GM18508 (cell line): ENCODE measurements around the gene SPTA1.
"Not testable (repeated sequence)": the region's sequence is repeated elsewhere in the genome, so short reads cannot be mapped to it uniquely, and the experiment has no call there.

Experiments
- ATAC-seq: cut with Tn5 transposase; IDR thresholded peaks from one replicate; pipeline ENCODE4 v1.9.1; 2021; ENCODE audit warnings: moderate number of reproducible peaks; ENCODE audit not compliant: insufficient read depth, unreplicated experiment

Gene SPTA1

GRCh38 chr1:158688343-158688742 lies 1.8 kb upstream of the SPTA1 start:
- ATAC-seq = not testable (repeated sequence)

DNA sequence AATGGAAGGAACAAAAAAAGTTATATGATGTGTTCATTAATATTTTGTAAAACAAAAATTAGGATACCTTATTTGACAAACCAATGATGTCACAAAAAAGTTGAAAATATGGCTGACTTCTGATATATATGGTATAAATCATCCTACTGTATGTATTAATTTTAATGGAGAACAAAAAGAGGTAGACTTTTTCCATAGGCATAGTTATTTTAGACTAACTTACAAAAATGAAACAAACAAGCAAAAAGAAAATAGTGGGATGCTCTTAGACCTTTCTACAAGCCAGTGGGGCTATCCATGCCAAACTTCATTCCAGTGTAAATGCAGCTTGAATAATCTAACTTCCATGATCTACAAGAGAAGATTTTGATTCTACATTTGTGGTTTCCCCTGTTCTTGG lies 522 bp upstream of the SPTA1 start:
- ATAC-seq = no peak

DNA sequence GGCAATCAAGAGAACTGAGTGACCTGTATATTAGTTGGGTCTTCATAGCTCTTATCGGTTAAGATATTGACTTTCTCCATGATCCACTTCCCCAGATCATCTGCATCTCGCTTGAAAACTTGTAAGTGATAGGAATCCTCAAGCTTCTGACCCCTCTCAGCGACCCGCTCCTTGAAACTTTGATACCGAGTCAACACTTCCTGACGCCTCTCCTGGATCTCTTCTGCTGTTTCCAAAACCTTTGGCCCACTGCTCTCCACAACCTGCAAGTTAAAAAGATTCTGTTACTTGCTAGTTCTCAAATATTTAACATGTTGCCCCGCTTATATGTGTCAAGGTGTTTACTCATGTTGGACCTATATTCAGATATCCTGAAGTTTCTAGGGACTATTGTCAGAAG lies 1.4 kb downstream of the SPTA1 start:
- ATAC-seq = no peak

DNA sequence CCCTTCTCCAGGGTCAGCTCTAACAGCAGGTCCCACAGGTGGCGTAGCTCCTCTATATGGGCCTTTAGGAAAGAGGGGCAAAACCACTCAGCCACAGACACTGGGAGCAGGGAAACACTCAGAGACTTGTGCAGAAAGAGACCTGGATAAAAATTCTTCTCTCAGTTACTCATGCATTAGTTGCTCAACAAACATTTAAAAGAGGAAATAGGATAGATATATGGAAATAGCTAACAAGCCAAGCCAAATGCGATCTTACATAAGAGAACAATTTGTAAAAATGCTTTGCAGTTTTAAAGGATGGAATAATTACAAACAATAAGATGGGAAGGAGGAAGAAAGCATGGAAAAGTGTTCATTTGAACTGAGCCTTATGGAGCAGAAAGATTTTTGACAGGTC lies 4.9 kb downstream of the SPTA1 start:
- ATAC-seq = no peak

DNA sequence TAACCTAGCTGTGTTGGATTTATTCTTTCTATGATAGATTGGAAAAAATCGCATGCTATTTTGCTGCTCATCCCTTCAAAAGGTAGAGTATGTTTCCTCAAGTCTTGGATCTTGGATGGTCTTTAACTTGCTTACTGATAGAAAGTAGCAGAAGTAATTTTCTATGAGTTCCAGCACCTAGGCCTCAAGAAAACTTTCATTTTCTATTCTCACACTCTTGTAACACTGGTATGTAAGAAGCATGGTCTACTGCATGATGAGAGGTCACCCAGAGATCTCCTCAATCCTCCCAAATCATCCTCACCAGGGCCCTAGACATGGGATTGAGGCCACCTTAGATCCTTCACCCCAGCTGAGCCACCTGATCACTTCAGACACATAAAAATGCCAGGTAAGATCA lies 7.2 kb downstream of the SPTA1 start:
- no peak for ATAC-seq

DNA sequence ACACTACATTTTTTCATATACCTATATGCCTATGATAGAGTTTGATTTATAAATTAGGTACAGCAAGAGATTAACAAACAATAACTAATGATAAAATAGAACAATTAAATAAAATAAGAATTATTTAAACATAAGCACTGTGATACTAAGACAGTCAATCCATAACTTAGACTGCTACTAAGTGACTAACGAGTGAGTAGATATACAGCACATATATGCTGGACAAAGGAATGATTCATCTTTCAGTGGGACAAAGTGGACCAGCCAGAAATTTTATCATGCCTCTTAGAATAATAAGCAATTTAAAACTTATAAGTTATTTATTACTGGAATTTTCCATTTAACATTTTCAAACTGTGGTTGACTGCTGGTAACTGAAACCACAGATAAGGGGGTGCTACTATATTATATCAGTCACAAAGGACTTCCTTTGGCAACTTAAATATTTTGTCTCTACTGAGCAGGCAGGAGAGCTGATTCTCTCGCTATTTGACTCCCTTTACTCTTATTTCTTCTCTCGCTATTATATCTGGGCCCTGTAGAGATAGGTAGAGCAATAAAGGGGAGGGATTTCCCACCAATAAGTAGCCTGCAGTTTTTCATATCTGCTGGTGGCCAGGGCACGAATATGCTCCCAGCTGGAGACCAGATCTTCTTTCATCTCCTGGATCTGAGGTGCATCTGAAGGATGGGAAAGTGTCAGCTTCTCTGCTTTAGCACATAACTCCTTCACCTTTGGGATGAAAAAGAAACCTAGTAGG lies 10.8 kb downstream of the SPTA1 start:
- no peak for ATAC-seq

- no peak for ATAC-seq
Measured at GRCh38 chr1:158674302-158674701, 12.2 kb downstream of the SPTA1 start.

DNA sequence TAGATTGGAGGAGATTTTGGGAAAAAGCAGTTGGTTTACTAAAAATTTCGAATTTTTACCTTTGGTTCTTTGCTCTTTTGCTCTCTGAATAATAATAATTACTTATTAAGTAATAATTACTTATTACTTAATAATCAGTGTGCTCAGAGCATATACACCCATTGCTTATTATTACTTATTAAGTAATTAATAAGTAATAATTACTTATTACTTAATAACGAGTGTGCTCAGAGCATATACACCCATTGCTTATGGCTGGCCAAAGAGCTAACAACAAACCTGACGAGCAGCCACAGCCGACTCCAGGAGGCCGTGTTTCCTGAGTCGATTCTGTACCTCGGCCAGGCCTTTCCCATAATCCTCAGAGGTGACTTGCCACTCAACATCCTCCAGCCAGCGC lies 20.5 kb downstream of the SPTA1 start:
- ATAC-seq = no peak

DNA sequence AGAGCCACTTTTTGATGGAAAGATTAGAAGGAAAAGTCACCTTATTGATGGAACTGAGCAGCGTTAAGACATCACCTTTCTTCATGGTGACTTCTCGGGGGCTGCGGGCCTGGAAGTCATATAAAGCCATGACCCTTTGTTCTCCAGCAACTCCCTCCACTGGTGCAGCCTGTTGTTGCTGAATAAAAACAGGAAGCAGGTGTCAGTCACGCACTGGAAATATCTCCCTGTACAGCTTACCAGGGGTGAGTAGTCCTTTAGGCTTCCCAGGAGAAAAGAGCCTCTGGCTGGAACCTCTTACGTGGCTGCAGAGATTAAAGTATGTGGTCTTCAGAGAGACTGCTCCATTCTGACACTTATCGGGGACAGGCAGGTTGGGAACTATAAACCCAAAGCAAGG lies 31.9 kb downstream of the SPTA1 start:
- ATAC-seq = no peak

GRCh38 chr1:158654086-158654485 lies 32.4 kb downstream of the SPTA1 start:
- ATAC-seq = no peak

DNA sequence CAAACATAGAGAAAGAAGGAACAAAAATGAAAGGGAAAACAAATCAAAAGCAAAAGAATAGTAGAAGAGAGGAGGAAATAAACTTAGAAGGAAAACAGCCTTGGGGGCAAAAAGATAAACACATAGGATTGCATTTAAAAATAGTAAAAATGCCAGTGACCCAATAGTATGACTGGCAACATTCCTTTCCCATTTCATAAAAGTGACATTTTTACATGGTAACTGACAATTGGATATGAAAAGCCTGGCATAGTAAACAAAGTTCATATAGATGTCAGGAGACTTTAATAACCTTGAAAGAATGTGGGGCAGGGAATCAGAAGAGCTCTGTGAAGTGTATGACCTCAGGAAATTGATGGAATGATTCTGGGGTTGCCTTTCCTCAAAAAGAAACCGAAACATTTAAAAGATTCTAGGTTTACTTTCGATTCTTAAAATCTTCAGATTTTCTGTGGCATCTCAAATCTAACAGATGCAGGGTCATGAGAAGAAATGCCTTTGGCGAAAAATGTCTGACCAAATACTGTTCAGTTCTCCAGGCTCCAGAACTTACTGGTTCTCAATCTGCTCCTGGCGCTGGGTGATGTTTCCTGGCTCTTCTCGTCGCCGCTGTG lies 33.7 kb downstream of the SPTA1 start:
- ATAC-seq = no peak

- ATAC-seq = no peak
Measured at GRCh38 chr1:158649052-158649451, 37.5 kb downstream of the SPTA1 start.

DNA sequence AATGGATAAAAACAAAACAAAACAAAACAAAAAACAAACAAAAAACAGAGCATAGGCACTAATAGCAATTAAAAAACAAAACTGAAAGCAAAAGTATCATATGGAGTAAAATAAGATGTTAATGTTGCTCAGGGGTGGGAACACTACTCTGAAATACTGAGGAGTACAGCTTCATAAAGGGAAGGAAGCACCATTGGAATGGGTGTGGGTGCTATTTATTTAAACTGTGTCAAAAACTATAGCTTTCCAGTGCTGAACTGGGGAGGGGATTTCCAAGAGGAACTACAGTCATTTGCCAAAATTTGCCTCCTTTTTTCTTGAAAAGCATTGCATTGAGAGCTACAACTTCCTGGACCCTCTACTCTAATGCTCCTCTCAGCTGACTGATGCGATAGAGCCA lies 40.0 kb downstream of the SPTA1 start:
- ATAC-seq = no peak

DNA sequence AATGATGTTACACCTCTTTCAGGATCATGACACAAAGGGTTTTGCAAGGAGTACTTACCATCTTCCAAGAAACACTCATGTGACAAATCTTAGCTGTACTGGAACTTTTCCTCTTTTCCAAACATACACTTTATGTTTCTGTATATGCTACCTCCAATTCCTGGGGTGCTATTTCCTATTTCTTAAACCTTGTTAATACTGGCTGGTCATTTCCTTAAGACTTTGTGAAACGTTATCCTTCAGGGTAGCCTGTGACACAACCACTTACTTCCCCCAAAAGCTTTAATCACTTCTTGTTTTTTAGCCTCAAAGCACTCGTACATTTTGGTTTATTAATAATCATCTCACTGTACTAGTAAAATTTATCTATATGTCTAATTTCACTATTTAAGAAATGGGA lies 42.1 kb downstream of the SPTA1 start:
- ATAC-seq = no peak

- ATAC-seq = no peak
Measured at GRCh38 chr1:158638904-158639303, 47.6 kb downstream of the SPTA1 start.

DNA sequence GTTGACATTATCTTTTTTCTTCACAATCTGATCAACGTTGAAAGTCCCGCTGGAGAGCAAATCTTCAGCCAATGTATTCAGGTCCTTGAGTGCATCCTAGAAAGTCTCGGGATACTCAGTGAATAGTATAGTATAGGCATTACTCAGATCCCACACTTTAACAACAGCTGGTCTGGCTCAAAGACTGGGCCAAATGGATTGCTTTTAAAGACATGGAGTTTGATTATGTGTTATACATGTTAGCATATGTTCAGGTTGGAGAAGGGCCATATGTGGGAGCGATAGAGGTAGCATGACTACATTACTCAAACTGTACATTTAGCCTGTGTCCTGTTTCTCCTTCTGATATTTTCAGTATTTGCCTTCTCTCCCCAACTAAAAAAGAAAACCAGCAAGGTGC lies 48.4 kb downstream of the SPTA1 start:
- ATAC-seq = no peak

GRCh38 chr1:158613764-158614163 lies 72.8 kb downstream of the SPTA1 start:
- no peak for ATAC-seq

DNA sequence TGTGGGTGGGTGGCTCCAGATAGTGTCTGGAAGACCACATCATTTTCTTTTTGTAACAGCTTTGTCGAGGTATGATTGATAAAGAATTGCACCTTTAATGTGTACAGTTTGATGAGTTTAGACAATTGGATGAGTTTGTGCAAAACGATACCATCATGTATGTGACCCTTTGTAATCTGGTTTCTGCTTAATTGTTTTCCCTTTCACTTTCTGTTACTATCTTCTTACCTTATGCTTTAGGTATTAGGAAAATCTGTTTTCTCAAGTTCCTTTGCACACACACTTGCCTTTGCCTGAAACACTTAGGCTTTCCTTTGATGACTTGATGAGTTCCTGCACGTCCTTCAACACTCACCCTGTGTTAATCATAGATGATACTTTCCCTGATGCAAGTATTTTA lies 74.6 kb downstream of the SPTA1 start:
- no peak for ATAC-seq

GRCh38 chr1:158607296-158607695 lies 79.2 kb downstream of the SPTA1 start:
- no peak for ATAC-seq

DNA sequence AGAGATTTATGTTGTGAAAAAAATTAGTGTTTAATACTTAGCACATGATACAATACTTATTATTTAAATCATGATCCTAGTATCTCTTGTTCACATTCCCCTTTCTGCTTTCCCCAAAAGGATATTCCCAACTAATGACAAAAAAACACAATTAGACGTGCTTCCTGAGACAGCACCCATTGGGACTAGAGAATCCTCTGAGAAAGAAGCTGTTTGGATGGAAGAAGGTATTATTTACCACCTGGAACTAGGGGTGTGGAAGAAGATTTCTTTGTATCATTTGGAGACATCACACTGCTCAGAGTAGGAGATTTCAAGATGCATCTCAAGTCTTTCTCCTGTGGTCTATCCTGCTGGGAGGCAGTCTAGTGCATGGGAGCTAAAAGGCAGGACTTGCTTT lies 81.5 kb downstream of the SPTA1 start, which contains the start of gene OR10Z1:
Gene OR10Z1, plus strand, starts transcription at position 301 of the 400 bp plus-strand sequence. CDS start 1,171 bp downstream, outside the sequence.
- no peak for ATAC-seq

GRCh38 chr1:158600735-158601134 lies 85.8 kb downstream of the SPTA1 start:
- ATAC-seq = no peak

DNA sequence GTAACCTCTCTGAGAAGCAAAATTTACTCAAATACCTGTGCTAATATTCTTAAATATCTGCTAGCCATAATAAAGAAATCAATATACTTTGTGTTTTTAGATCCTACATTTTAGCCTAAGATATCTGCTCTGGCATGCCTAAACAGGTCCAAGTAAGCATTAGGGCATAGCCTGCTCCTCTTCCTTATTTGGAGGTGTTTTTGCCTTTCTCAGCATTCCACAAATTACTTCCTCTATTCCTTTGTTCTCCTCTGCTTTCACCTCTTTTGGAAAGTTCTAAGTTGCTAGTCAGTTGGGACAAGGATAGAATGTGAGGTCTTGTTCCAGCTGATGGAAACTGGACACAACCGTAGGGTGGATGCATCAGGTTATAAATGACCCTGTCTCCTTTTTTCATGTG lies 99.6 kb downstream of the SPTA1 start:
- ATAC-seq = no peak
